Stimulated activated CD4-positive, alpha-beta T cell treated with anti-CD3 and anti-CD28 coated beads, Interleukin-1b, Interleukin-23, amount 100 ng/mL, for 48 hours (primary cell): Measurements from ENCODE around the gene GOLGA6L10.
"Not testable (repeated sequence)": the region's sequence is repeated elsewhere in the genome, so short reads cannot be mapped to it uniquely, and the experiment has no call there.

ENCODE experiments used
- DNase-seq: peaks from one replicate; pipeline ENCODE4 v3.0.0-alpha.2; 2020

GOLGA6L10 gene, protein sequence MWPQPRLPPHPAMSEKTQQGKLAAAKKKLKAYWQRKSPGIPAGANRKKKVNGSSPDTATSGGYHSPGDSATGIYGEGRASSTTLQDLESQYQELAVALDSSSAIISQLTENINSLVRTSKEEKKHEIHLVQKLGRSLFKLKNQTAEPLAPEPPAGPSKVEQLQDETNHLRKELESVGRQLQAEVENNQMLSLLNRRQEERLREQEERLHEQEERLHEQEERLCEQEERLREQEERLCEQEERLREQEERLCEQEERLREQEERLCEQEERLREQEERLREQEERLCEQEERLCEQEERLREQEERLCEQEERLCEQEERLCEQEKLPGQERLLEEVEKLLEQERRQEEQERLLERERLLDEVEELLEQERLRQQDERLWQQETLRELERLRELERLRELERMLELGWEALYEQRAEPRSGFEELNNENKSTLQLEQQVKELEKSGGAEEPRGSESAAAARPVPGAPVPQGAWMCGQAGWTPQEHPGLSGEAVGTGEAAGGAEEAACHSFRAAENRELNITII

DNA sequence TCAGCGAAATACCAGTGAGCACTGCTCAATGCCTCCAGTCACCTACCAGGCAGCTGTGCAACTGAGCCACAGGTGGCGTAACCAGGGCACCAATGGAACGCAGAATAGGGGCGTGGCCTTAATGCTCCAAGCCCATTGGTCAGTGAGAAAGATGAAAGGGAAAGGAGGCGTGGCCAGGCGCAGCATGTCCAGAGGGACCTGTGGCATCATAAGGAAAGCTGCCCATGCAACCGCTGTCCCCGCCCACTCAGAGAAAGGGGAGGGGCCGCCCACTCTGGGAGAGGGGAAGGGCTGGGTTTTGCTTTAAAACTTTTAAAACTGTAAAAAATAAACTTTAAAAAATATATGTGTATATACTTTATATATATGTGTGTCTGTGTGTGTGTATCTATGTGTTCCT lies at the start of gene GOLGA6L10:
Gene GOLGA6L10 (minus strand): TSS at position 101 of the 400 bp plus-strand sequence. CDS start 100 bp downstream, at position 1.
- not testable (repeated sequence) for DNase-seq

DNA sequence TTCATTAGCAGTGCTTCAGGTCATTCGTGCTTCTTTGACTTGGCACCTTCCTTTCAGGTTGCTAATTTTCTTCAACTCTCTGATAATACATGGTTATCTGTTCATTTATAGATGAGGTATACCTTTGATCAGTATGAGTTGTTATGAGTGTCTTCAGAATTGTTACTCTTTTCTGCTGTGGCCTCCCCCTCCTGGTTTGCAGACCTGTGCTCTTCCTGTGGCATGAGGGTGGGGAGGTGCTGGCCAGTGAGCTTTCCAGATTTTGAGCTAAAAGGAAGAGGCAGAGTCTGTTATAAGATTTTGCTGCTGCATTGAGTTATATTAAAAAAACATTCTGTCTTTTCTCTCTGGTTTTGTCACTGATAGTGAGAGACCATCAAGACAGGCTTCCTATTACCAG lies 49.5 kb upstream of the GOLGA6L10 start:
- no peak for DNase-seq

GRCh38 chr15:82397817-82398216 lies 48.5 kb upstream of the GOLGA6L10 start:
- DNase-seq: no peak

GRCh38 chr15:82395788-82396187 lies 46.5 kb upstream of the GOLGA6L10 start:
- not testable (repeated sequence) for DNase-seq

- DNase-seq: no peak
Observed at GRCh38 chr15:82393671-82394070, 44.4 kb upstream of the GOLGA6L10 start.

DNA sequence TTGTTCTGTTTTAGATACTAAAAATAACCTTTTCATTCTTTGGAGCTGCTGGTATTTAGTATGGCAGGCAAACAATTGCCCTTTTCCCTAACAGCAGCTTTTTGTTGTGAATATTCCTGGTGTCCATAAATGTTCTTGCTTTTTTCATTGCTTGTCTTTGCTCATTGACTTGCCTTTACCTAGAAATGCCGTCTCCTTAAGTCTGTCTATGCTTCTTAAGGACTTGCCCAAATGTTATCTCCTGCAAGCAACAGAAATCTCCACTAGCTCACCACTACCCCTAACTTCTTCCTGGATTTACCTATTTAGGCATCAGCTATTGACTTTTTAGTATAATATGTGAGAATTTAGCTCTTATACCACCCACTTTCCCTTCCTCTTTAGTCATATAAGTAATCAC lies 42.8 kb upstream of the GOLGA6L10 start:
- DNase-seq: not testable (repeated sequence)

- not testable (repeated sequence) for DNase-seq
Observed at GRCh38 chr15:82390152-82390551, 40.9 kb upstream of the GOLGA6L10 start.

DNA sequence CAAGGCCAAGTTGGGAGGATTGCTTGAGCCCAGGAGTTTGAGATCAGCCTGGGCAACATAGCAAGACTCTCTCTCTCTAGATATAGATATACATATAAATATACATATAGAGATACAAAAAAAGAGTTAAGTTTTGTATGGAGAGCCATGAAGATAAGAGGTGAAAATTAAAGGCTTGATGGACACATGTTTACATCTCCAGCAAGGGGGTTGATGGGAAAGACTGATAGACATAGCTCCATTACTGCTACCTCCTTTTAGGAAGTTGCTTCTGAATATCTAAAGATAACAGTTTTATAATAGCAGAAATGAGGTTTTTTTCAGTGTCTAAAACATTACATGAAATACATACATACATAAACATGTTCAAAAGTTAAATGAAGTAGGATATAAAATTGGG lies 37.9 kb upstream of the GOLGA6L10 start:
- DNase-seq: not testable (repeated sequence)

- not testable (repeated sequence) for DNase-seq
Observed at GRCh38 chr15:82381330-82381955, 32.2 kb upstream of the GOLGA6L10 start.

DNA sequence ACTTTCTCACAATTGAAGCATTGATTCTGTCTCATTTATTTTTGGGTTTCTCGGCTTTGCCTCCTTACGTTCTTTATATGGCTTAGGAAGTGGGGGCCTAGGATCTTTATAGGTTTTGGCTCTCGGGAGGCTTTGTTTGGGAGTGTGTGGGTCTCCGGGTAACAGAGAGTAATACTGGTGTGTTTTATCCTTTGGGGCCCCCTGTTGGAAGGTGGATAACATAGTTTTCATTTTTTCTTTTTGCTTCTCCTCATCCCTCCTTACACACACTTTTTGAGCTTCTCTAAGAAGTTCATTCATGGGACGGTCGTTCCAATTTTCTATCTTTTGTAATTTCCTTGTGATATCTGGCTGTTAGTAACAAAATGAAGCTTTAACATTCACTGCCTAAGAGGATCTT lies 30.3 kb upstream of the GOLGA6L10 start:
- not testable (repeated sequence) for DNase-seq

- DNase-seq: not testable (repeated sequence)
Observed at GRCh38 chr15:82373661-82374060, 24.4 kb upstream of the GOLGA6L10 start.

- no peak for DNase-seq
Observed at GRCh38 chr15:82371656-82372055, 22.4 kb upstream of the GOLGA6L10 start.

DNA sequence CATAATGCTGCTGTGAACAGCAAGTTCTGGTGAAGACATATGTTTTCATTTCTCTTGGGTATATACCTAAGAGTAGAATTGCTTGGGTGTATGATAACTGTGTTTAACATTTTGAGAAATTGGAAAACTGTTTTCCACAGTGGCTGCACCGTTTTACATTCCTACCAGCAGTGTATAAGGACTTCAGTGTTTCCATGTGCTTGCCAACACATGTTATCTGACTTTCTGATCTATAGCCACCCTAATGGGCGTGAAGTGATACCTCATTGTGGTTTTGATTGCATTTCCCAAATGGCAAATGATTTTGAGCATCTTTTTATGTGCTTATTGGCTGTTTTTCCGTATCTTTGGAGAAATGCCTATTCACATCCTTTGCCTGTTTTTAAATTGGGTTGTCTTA lies 18.5 kb upstream of the GOLGA6L10 start:
- DNase-seq: not testable (repeated sequence)

DNA sequence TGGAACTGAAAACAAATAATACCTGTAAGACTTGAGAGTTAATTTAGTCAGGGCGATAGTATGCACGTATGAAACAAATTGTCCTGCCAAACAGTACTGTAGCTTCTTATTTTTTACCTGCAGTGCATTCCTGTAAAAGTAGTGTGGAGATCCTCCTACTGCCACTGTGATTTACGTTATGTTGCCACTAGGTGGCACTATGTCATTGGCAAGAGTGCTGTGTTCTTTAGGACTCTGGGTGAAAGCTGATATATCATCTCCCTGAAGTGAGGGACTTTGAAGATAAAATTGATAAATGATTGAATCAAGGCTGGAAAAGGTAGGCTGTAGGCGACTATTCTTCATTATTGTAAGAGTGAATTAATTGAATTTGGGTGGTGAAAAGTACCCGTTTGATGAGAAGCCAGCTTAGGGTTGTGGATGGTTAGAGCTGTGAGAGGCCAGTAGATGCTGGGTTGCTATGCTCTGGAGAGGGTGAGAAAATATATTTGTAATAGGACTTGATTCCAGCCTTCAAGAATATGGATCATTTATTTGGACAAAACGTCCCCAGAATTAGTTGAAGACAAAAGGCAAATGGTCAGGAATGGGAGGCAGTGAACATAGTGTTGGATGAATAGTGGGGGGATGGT lies 16.5 kb upstream of the GOLGA6L10 start:
- DNase-seq: peak; percentile 16

- DNase-seq: not testable (repeated sequence)
Observed at GRCh38 chr15:82364548-82364947, 15.3 kb upstream of the GOLGA6L10 start.

- DNase-seq: not testable (repeated sequence)
Observed at GRCh38 chr15:82362790-82363189, 13.5 kb upstream of the GOLGA6L10 start.

DNA sequence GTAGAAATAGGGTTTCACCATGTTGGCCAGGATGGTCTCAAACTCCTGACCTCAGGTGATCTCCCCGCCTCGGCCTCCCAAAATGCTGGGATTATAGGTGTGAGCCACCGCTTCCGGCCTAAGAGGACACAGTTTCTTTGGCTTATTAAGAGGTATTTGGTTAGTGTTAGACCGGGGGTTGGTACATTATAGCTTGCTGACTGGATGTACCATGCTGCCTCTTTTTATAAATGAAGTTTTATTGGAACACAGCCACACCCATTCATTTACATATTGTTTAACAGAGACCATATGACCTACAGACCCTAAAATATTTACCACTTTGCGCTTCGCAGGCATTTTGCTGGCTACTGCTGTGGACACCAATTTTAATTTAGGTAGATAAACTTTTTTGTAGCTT lies 11.3 kb upstream of the GOLGA6L10 start:
- not testable (repeated sequence) for DNase-seq

- DNase-seq: not testable (repeated sequence)
Observed at GRCh38 chr15:82355055-82355454, 5.8 kb upstream of the GOLGA6L10 start.

- DNase-seq: not testable (repeated sequence)
Observed at GRCh38 chr15:82354546-82354945, 5.3 kb upstream of the GOLGA6L10 start.

DNA sequence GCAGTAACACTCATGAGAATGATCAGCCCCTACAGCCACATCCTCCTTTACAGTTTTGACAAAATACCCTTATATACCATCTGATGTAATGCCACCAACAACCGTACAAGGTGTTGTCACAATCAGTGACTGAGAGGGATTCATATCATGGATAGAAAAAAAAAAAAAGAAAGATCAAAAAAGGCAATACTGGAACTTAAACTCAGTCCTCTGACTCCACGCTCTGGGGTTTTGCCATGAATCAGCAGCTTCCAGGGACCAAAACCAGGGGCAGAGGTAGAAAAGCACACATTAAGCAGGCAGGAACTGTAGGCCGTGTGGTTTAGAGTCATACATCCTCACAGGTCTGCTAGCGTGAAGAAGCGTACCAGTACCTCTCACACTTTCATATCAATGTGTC lies 1.6 kb downstream of the GOLGA6L10 start:
- peak; percentile 16 for DNase-seq

DNA sequence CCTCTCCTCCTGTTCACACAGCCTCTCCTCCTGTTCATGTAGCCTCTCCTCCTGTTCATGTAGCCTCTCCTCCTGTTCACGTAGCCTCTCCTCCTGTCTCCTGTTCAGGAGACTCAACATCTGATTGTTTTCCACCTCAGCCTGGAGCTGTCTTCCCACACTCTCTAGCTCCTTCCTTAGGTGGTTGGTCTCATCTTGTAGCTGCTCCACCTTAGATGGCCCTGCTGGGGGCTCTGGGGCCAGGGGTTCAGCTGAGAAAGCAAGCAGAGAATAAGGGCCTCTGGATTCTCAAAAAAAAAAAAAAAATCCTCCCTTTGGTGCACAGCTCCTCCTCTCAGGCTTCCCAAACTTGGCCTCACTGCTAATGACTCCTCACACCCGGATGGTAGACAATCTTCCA lies 4.1 kb downstream of the GOLGA6L10 start:
- not testable (repeated sequence) for DNase-seq

DNA sequence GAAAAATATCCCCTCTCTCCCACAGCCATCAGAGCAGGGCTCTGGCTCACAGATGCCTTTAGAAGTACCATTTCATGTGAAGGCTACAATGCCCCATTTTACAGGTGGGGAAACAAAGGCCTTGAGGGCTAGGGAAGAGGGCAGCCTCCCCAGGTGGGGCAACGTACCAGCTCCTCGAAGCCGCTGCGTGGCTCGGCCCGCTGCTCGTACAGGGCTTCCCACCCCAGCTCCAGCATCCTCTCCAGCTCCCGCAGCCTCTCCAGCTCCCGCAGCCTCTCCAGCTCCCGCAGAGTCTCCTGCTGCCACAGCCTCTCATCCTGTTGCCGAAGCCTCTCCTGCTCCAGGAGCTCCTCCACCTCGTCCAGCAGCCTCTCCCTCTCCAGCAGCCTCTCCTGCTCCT lies 4.9 kb downstream of the GOLGA6L10 start:
- not testable (repeated sequence) for DNase-seq

DNA sequence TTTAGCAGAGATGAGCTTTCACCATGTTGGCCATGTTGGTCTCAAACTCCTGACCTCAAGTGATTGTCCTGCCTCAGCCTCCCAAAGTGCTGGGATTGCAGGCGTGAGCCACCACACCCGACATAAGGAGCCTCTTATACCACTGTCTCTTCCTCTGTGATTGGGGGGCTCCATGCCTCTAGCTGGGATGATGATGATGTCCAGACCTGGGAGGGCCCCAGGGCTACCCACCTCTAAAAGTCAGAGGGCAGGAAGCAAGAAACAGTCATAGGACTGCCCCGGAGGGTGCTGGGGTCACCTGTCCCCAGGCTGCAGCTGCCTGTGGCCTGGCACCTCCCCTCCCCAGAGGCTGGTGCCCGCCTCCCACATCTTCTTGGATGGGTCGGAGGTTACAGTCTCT lies 5.4 kb downstream of the GOLGA6L10 start:
- DNase-seq: not testable (repeated sequence)
